ENCODE data around the gene IL27RA. TPM values are rescaled to one million over a fixed set of nuclear protein-coding genes. Genes with fewer than 3 reads are reported as not detected.
A peak's percentile ranks its signal among the peaks of the same experiment; 100 is the strongest.

Gene IL27RA
- total RNA-seq, 4 donors from 2014 or later, result 3.0 to 5.5 (median 4.5) TPM

DNA sequence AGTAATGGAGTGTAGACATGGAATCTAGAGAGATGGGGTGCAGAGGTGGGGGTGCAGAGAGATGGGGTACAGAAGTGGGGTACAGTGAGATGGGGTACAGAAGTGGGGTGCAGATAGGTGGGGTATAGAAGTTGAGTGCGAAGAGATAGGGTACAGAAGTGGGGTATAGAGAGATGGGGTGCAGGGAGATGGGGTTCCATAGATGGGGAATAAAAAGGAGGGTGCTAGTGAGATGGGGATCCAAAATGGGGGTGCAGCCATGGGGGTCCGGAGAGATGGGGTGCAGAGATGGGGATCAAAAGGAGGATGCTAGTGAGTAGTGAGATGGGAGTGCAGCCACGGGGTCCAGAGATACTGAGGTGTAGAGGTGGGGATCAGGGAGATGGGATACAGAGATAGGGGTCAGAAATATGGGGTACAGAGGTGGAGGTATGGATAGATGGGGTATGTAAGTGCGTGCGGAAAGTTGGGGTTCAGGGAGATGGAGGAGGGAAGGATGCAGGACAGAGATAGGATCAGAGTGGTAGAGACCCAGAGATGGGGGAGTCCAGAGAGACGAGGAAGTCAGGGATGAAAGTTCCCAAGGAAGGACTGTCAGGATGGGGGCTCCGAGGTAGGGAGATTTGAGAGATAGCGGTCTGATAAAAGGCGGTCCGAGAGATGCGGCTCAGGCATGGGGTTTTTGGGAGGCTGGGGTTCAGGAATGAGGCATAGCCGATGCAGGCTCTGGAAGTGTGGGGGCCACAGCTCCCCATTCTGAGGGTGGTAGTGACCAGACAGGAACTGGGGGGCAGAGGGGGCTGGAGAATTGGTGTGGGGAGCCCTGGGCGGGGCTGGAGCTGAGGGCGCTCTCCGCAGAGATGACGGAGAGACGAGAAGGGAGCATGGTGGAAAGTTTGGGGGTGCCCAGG is 26.9 kb downstream of the IL27RA start:
- TF ChIP-seq POLR2AphosphoS5 (IDR thresholded peaks at IDR 0.05), result no peak
- TF ChIP-seq, protein P1, sequence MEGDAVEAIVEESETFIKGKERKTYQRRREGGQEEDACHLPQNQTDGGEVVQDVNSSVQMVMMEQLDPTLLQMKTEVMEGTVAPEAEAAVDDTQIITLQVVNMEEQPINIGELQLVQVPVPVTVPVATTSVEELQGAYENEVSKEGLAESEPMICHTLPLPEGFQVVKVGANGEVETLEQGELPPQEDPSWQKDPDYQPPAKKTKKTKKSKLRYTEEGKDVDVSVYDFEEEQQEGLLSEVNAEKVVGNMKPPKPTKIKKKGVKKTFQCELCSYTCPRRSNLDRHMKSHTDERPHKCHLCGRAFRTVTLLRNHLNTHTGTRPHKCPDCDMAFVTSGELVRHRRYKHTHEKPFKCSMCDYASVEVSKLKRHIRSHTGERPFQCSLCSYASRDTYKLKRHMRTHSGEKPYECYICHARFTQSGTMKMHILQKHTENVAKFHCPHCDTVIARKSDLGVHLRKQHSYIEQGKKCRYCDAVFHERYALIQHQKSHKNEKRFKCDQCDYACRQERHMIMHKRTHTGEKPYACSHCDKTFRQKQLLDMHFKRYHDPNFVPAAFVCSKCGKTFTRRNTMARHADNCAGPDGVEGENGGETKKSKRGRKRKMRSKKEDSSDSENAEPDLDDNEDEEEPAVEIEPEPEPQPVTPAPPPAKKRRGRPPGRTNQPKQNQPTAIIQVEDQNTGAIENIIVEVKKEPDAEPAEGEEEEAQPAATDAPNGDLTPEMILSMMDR (IDR thresholded peaks at IDR 0.05), result no peak
- no peak for TF ChIP-seq POLR2A (IDR thresholded peaks at IDR 0.05; ENCODE audit: low read depth)
- TF ChIP-seq EP300 (IDR thresholded peaks at IDR 0.05), result no peak
- intact Hi-C loops (cut with DNase I), result loop anchor here (5.0 kb wide), 1 partner anchor 176 kb away; no protein-coding TSS in a partner anchor
- Histone ChIP-seq H3K27me3 (peaks cover 0 to 64% (median 23%) of the 10 kb centered on the region in 4 donors), H3K36me3 (no peaks in the 10 kb centered on the region), H3K4me3 (peak overlapping the region in 1 of 4 donors; percentile 46), H3K27ac (replicated peaks in 1 of 4) (no peak overlapping the region), H3K9me3 (peaks cover 0 to 3% (median under 1%) of the 10 kb centered on the region in 4 donors), H3K4me1 (peaks cover 5 to 28% (median 26%) of the 10 kb centered on the region in 4 donors)
- WGBS, result 29% methylated on average over 17 of the region's 17 CpGs
- DNase-seq (ENCODE audit: extremely low spot score), result no peak

DNA sequence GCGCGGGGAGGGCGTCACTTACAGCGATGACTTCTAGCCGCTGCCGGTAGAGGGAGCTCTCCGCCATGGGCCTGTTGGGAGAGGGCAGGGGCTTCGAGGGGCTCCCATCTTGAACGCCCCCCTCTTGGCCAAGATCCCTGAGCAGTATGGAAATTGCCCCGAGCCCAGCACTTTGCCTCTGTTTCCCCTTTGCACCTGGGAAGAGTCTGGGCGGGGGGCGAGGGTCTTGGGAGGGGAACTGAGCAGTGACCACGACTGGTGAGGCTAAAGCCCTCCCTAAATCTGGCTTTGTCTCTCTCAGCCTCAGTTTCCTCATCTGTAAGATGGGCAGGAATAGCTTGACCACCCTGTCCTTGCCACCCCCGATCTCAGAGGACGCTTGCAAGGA is 27.5 kb downstream of the IL27RA start:
- Histone ChIP-seq H3K27ac (replicated peaks in 1 of 4) (no peak overlapping the region), H3K27me3 (peaks cover 0 to 67% (median 23%) of the 10 kb centered on the region in 4 donors), H3K4me3 (no peak overlapping the region), H3K9me3 (no peaks in the 10 kb centered on the region), H3K36me3 (no peaks in the 10 kb centered on the region), H3K4me1 (peaks cover 5 to 28% (median 26%) of the 10 kb centered on the region in 4 donors)
- intact Hi-C loops (cut with DNase I), result loop anchor here (5.0 kb wide), 1 partner anchor 177 kb away; no protein-coding TSS in a partner anchor
- 21% methylated on average over 13 of the region's 15 CpGs for WGBS
- no peak for TF ChIP-seq POLR2AphosphoS5 (IDR thresholded peaks at IDR 0.05)
- TF ChIP-seq, protein P1 (IDR thresholded peaks at IDR 0.05), result peak; percentile 25 to 66 (median 41)
- no peak for DNase-seq (ENCODE audit: extremely low spot score)

DNA sequence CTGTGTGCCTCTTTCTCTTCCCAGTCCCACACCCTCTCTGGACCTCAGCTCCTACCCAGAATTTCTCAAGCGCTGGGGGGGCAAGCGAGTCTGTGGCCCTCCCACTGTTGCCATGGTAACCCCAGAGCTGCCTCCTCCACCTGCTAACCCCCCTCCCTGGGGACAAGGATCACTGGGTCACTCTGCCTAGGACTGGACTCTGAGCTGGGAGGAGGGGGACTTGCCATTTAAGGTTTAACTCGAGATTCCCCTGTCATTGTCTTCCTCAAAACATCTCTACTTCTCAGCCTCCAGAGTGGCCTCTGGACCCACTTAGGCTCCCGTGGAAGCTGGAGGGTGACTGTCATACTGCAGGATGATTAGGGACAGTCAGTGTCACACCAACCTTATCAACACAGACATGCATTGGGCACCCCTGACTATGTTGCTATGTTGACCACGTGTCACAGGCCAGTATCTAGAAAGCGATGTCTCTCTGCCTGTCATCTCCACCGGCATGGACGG is 28.1 kb downstream of the IL27RA start:
- no peaks in the 10 kb centered on the region for H3K36me3 ChIP-seq
- H3K4me1 ChIP-seq, result peaks cover 5 to 28% (median 26%) of the 10 kb centered on the region in 4 donors
- peaks cover 0 to 67% (median 23%) of the 10 kb centered on the region in 4 donors for H3K27me3 ChIP-seq
- intact Hi-C loops (cut with DNase I), result loop anchor here (5.0 kb wide), 1 partner anchor 177 kb away; no protein-coding TSS in a partner anchor
- TF ChIP-seq EP300 (IDR thresholded peaks at IDR 0.05) (no peak), POLR2A (IDR thresholded peaks at IDR 0.05; ENCODE audit: low read depth) (no peak), POLR2AphosphoS5 (IDR thresholded peaks at IDR 0.05) (no peak)
- TF ChIP-seq, protein P1 (IDR thresholded peaks at IDR 0.05), result no peak
- no peaks in the 10 kb centered on the region for H3K9me3 ChIP-seq
- no peak for DNase-seq (ENCODE audit: extremely low spot score)
- H3K4me3 ChIP-seq, result no peak overlapping the region
- no peak overlapping the region for H3K27ac ChIP-seq (replicated peaks in 1 of 4)
- 58% methylated on average over 8 of the region's 8 CpGs for WGBS

DNA sequence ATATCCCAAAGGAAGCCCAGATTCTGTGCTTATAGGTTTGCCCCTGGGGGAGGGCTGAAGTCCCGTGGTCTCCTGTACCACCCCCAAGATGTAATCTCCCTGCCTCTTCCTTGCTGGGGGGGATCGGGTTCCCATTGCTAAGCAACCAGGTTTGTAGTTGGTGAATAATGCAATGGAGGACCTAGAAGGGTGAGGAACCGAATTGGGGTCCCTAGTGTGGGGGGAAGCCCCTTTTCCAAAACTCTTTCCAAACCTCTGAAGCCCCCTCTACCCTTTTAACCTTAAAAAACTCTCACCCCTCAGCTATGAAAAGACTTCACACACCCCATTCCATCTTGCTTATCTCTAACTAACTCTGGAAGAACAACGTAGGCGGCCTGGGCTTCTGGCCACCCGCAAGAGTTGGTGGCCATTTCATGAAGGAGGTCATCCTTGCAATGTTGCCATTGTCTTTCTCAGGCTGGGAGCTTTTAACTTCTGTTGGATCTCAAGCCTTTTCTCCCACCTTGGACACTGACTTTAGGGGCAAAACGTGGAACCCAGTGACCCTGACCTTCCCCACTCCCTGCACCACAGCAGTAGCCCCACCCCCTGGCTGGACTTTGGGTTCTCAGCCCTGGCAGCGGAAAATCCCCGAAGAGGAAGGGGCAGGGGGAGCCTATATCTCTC is 29.7 kb downstream of the IL27RA start:
- H3K27ac ChIP-seq (replicated peaks in 1 of 4), result no peak overlapping the region
- no peak overlapping the region for H3K4me3 ChIP-seq
- no peaks in the 10 kb centered on the region for H3K36me3 ChIP-seq
- DNase-seq (ENCODE audit: extremely low spot score), result no peak
- peaks cover 5 to 28% (median 26%) of the 10 kb centered on the region in 4 donors for H3K4me1 ChIP-seq
- 68% methylated on average over 7 of the region's 9 CpGs for WGBS
- peaks cover 0 to 67% (median 23%) of the 10 kb centered on the region in 4 donors for H3K27me3 ChIP-seq
- intact Hi-C loops (cut with DNase I), result no loop called here
- TF ChIP-seq, protein P1 (IDR thresholded peaks at IDR 0.05), result no peak
- TF ChIP-seq POLR2A (IDR thresholded peaks at IDR 0.05; ENCODE audit: low read depth) (no peak), EP300 (IDR thresholded peaks at IDR 0.05) (no peak), POLR2AphosphoS5 (IDR thresholded peaks at IDR 0.05) (no peak)
- no peaks in the 10 kb centered on the region for H3K9me3 ChIP-seq

All from esophagus muscularis mucosa (tissue), 4 donors.